Kidney epithelial cell (primary cell): ENCODE measurements around the gene AATK. TPM values are rescaled to one million over a fixed set of nuclear protein-coding genes. Genes with fewer than 3 reads are reported as not detected.

Experiments
- DNase-seq: peaks from one replicate; pipeline ENCODE4 v3.0.0-alpha.2; 2010; ENCODE audit warnings: low read depth
- H3K27me3 ChIP-seq: 2 replicates; pipeline ENCODE4 v1.6.0; 2011; ENCODE audit warnings: low read length; ENCODE audit not compliant: control insufficient read depth, insufficient read depth
- H3K36me3 ChIP-seq: 2 replicates; pipeline ENCODE4 v1.5.1; 2011; ENCODE audit warnings: low read length; ENCODE audit not compliant: control insufficient read depth, insufficient read depth
- H3K4me3 ChIP-seq: 2 replicates; pipeline ENCODE4 v1.5.1; 2011; ENCODE audit warnings: low read depth, mild to moderate bottlenecking, control low read depth, low read length
- CTCF ChIP-seq: IDR thresholded peaks from 2 replicates; pipeline ENCODE4 v1.5.1; 2011; ENCODE audit warnings: mild to moderate bottlenecking, moderate library complexity, low read length, control low read depth, inconsistent platforms; ENCODE audit not compliant: insufficient read depth, poor library complexity, severe bottlenecking
- total RNA-seq: library from RNA; depleted of rRNA; stranded (reverse); fragments of >200 nt; gene quantifications from 2 replicates; pipeline ENCODE4 v1.2.3, GENCODE V29; 2015

The AATK gene
- total RNA-seq, 1 donor from 2014 or later = 0.33 TPM

- no peaks in the 10 kb centered on the region for H3K36me3 ChIP-seq
- no peak for TF ChIP-seq CTCF
- H3K4me3 ChIP-seq = no peak overlapping the region
- H3K27me3 ChIP-seq = peaks cover 57% of the 10 kb centered on the region
- DNase-seq = no peak
Measured at GRCh38 chr17:81161536-81161935, 4.5 kb downstream of the AATK start.

DNA sequence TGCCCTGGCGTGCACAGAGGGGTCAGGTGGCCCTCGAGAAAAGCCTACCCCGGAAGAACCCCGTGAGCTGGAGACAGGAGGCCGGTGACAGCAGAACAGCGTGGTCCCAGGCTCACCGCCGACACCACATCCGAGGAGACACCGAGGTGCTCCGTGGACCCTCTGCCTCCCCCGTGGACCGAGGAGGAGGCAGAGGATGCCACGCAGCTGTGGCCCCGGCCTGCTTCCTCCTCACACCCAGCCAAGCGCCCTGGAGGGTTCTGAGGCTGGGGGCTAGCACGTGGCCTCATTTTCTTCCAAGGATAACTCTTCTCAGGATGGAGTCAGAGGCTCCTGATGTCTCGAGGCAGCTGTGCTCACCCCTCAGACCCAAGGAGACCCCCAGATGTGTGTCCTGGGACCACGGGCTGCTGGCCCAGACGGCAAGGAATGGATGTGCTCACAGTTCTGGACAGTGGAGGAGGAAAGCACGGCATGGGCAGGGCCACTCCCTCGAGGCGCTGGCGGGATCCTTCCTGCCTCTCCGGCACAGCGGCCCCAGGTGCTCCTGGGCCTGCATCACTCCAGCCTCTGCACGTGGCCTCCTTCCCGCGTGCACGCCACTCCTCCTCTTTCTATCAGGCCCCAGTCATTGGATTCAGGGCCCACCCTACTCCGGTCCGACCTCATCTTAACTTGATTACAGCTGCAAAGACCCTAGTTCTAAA, 5.1 kb downstream of the AATK start:
- H3K36me3 ChIP-seq = no peaks in the 10 kb centered on the region
- no peak for DNase-seq
- peaks cover 54% of the 10 kb centered on the region for H3K27me3 ChIP-seq
- no peak overlapping the region for H3K4me3 ChIP-seq
- TF ChIP-seq CTCF = no peak

DNA sequence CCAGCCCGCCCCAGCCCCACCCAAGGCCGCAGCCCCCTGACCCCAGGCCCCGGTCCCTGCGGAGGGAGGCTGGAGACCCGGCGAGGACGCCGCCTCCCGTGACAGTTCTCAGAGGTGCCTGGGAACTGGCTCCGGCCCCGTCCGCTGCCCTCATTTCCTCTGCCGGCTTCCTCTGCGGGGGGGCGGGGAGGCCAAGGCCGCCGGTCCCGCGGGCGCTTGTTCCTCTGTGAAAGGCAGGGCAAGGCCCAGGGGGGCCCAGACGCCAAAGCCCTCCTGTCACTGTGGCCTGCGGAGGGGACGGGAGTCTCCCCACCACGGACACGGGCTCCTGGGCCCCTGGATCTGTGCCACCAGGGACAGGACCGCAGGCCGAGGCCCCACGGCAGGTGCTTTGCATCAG, 5.7 kb downstream of the AATK start:
- Histone ChIP-seq H3K36me3 (no peaks in the 10 kb centered on the region), H3K27me3 (peaks cover 49% of the 10 kb centered on the region), H3K4me3 (no peak overlapping the region)
- DNase-seq = no peak
- TF ChIP-seq CTCF = no peak

DNA sequence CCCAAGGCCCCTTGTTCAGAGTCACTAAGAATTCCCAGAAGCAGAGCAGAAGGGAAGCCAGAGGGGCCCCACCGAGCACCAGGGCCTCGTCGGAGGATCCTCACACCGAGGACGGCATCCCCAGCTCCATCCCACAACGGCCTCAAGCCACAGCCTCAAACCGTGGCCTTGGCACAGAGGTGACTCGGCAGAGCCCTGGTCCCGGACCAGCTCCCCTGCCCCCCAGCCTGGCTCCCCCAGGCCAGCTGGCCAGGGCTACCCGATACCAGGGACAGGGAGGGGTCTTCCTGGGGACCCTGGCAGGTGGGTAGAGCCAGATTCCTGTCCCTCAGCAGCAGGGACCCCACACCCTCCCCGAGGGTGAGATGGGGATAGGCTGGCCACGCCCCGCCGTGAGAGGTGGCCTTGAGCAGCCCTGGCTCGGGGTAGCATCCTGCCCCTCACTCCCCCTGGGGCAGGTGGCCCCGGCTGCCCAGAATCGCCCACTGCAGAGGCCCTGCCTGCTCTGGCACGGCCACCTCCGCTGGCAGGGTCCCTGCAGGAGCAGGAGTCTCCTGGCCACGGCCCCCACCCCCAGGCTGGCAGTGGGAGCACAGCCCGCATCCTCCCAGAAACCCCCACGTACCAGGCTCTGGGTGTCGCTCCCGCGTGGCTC, 6.3 kb downstream of the AATK start:
- H3K27me3 ChIP-seq = peaks cover 43% of the 10 kb centered on the region
- H3K4me3 ChIP-seq = no peak overlapping the region
- no peaks in the 10 kb centered on the region for H3K36me3 ChIP-seq

DNA sequence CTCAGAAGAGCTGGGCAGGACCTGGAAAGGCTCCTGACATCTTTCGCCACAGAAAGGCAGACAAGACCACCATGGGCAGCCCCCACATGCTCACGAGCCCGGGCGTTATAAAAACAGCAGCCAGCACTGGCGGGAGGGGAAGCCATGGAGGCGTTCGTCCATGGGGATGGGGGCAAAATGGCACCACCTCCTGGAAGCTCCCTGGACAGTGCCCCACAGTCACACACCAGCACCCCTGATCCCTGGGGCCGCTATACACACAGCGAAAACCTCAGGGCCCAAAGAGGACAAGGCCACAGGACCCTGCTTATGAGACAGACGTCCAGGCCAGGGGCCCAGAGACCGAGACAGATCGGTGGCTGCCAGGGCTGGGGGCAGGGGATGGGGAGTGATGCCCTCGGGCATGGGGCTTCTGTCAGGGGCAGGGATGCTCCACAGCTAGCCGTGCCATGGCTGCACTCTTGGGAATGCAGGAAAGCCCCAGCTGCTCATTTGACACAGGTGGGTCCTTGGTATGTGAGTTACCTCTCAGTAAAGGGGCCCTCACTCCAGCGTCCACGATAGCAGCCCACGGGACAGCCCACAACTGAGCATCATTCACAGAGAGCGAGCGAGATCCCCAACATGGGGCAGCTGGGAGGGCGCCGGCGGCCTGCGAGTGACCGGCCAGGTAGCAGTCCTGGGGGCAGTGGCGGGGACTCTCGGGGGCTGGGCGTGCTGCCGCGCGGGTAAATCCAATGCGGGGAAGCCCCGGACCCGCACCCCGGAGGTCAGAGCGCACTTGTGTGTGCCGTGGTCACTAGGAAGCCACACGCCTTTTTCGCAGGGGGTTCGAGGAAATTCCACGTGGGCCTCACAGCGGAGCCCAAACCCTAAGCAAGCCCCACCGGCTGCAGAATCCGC, 7.1 kb downstream of the AATK start:
- DNase-seq = no peak
- H3K27me3 ChIP-seq = peaks cover 36% of the 10 kb centered on the region
- TF ChIP-seq CTCF = no peak

More for the DNA sequence above, 6.3 kb downstream of the AATK start:
- DNase-seq = no peak
- no peak for TF ChIP-seq CTCF

More for the DNA sequence above, 7.1 kb downstream of the AATK start:
- H3K4me3 ChIP-seq = no peak overlapping the region
- no peaks in the 10 kb centered on the region for H3K36me3 ChIP-seq
